Measurements from ENCODE around the gene S100A4.
"Not testable (repeated sequence)": the region's sequence is repeated elsewhere in the genome, so short reads cannot be mapped to it uniquely, and the experiment has no call there.

Gene S100A4

DNA sequence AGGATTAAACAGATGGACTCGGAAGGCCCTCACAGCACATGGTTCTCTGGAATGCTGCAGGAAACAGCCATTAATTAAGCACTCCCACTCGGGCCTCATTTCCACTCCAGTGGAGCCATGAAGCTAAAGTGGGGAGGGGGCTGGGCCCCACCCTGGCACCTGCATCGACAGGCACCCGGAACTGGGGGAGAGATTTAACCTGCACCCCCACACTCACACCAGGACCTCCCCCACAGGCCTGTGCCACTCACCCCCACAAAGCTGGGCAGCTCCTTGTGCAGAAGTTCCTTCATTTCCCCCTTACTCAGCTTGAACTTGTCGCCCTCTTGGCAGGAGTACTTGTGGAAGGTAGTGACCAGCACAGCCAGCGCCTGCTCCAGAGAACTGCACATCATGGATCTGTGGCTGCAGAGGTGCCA, 17.9 kb upstream of the S100A4 start:
- CTCF ChIA-PET = interaction anchor here (0.8 to 1.3 kb wide), 2 partner anchors 12 to 29 kb away, joined by 4 read pairs; no protein-coding TSS in a partner anchor
- DNase-seq = no peak
- Mint-ChIP-seq H3K9me3 (no peaks in the 10 kb centered on the region), H3K4me3 (no peak overlapping the region), H3K27me3 (peaks cover 2% of the 10 kb centered on the region), H3K36me3 (no peaks in the 10 kb centered on the region), H3K27ac (no peak overlapping the region), H3K4me1 (peaks cover 34% of the 10 kb centered on the region)

- not testable (repeated sequence) for H3K27me3 Mint-ChIP-seq, H3K27ac Mint-ChIP-seq, H3K9me3 Mint-ChIP-seq, H3K36me3 Mint-ChIP-seq, H3K4me3 Mint-ChIP-seq, DNase-seq
- H3K4me1 Mint-ChIP-seq = peaks cover 21% of the 10 kb centered on the region
- CTCF ChIA-PET = interaction anchor here (1.1 to 2.9 kb wide), 2 partner anchors 12 to 29 kb away, joined by 5 to 21 read pairs; no protein-coding TSS in a partner anchor
Observed at GRCh38 chr1:153562021-153562420, 16.4 kb upstream of the S100A4 start.

- Mint-ChIP-seq H3K27ac (no peak overlapping the region), H3K4me1 (peaks cover 16% of the 10 kb centered on the region)
- CTCF ChIA-PET = interaction anchor here (1.1 to 2.9 kb wide), 2 partner anchors 11 to 29 kb away, joined by 5 to 21 read pairs; no protein-coding TSS in a partner anchor
Observed at GRCh38 chr1:153561466-153561985, 15.9 kb upstream of the S100A4 start.

GRCh38 chr1:153560771-153561465, 15.3 kb upstream of the S100A4 start:
- no peak overlapping the region for H3K27ac Mint-ChIP-seq
- peaks cover 11% of the 10 kb centered on the region for H3K4me1 Mint-ChIP-seq
- CTCF ChIA-PET = interaction anchor here (0.7 to 2.9 kb wide), 4 partner anchors 10 to 928 kb away, joined by 3 to 21 read pairs (median 4); no protein-coding TSS in a partner anchor
- no peak overlapping the region for H3K4me3 Mint-ChIP-seq
- H3K27me3 Mint-ChIP-seq = no peaks in the 10 kb centered on the region
- H3K9me3 Mint-ChIP-seq = no peaks in the 10 kb centered on the region
- no peaks in the 10 kb centered on the region for H3K36me3 Mint-ChIP-seq
- no peak for DNase-seq

More at GRCh38 chr1:153561466-153561985, 15.9 kb upstream of the S100A4 start:
- Mint-ChIP-seq H3K36me3 (no peaks in the 10 kb centered on the region), H3K27me3 (no peaks in the 10 kb centered on the region), H3K4me3 (no peak overlapping the region), H3K9me3 (no peaks in the 10 kb centered on the region)
- no peak for DNase-seq

- no peak for DNase-seq
- peak overlapping the region; percentile 62 for H3K27ac Mint-ChIP-seq
Observed at GRCh38 chr1:153560241-153560640, 14.6 kb upstream of the S100A4 start.

DNA sequence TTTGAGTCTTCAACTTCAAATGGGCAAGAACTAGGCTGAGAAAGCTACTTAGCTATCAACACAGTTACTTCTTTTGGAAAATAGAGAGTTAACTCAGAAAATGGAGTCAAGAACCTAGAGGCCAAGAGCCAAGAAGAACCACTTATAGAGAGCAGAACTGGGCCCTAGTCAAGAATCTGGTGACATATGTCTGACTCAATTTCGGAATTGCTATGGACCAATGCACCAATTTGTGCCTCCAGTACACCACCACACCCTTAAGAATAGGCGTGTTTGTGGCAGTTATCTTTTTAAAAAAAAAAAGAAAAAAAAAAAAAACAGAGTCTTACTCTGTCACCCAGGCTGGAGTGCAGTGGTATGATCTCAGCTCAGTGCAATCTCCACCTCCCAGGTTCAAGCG, 12.3 kb upstream of the S100A4 start:
- Mint-ChIP-seq H3K27me3 (peaks cover 13% of the 10 kb centered on the region), H3K4me3 (no peak overlapping the region), H3K4me1 (peaks cover 13% of the 10 kb centered on the region), H3K36me3 (no peaks in the 10 kb centered on the region), H3K9me3 (no peaks in the 10 kb centered on the region), H3K27ac (no peak overlapping the region)
- CTCF ChIA-PET = interaction anchor here (0.8 to 1.5 kb wide), 2 partner anchors 25 to 26 kb away, joined by 3 read pairs; no protein-coding TSS in a partner anchor
- DNase-seq = no peak

More at GRCh38 chr1:153560241-153560640, 14.6 kb upstream of the S100A4 start:
- H3K36me3 Mint-ChIP-seq = no peaks in the 10 kb centered on the region
- no peaks in the 10 kb centered on the region for H3K9me3 Mint-ChIP-seq
- no peak overlapping the region for H3K4me3 Mint-ChIP-seq
- H3K27me3 Mint-ChIP-seq = no peaks in the 10 kb centered on the region
- CTCF ChIA-PET = interaction anchor here (0.7 to 2.9 kb wide), 3 partner anchors 10 to 929 kb away, joined by 3 to 21 read pairs (median 4); no protein-coding TSS in a partner anchor
- peaks cover 6% of the 10 kb centered on the region for H3K4me1 Mint-ChIP-seq

DNA sequence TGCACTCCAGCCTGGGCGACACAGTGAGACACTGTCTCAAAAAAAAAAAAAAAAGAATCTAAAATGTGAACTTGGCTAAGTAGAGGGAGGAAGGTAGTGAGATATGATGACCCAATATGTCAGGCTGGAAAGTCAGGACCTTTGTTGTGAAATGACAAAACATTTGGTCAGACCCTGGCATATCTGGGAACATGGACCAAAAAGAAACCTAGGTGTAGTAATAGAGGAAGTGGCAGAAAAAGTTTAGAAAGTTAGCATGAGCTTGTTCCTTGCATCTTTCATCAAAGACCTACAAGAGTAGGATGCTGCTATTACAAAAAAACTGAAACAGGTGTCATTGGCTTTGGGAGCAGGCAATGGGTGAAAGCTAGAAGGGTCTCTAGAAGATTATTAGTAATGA, 10.7 kb upstream of the S100A4 start:
- CTCF ChIA-PET = interaction anchor here (0.6 to 1.1 kb wide), 3 partner anchors 12 to 62 kb away, joined by 3 to 4 read pairs (median 3); no protein-coding TSS in a partner anchor
- no peak for DNase-seq
- Mint-ChIP-seq H3K4me1 (peaks cover 9% of the 10 kb centered on the region), H3K27me3 (peaks cover 13% of the 10 kb centered on the region), H3K36me3 (no peaks in the 10 kb centered on the region), H3K9me3 (no peaks in the 10 kb centered on the region), H3K4me3 (no peak overlapping the region), H3K27ac (no peak overlapping the region)

DNA sequence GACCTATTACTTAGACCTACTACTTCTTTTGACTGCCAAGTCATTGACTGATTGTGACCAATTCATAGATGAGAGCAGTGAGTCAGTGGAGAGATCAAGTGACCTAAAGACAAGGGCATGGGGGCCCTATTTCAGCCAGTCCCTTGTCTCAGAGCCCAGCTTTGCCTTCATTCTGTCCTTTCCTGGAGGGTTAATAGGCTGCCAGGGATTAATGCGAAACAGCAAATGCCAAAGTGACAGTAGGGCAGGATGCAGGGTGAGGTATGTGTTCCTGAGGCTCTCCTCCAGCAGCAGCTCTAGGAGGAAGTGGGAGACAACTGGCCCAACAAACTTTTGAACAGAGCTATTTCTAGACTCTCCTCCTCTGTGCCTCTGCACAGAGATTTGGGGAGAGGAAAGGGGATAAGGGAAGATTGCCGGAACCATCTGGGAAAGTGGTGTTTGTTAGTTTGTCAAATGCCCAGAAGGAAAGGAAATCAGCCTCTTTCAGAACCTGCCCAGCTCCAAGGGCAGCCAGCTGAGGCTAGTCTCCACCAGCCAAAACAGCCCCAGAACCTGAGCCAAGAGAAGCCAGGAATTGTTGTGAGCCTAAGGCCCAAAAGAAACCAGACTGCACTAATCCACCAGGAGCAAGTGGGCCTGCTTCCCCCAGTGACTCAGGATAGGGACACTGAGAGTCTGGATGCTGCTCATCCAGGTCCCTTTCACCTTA, 8.4 kb upstream of the S100A4 start:
- CTCF ChIA-PET = interaction anchor here (0.8 to 1.6 kb wide), 3 partner anchors 10 to 22 kb away, joined by 3 to 4 read pairs (median 3); no protein-coding TSS in a partner anchor
- Mint-ChIP-seq H3K9me3 (no peaks in the 10 kb centered on the region), H3K4me1 (peaks cover 21% of the 10 kb centered on the region), H3K27ac (no peak overlapping the region), H3K27me3 (peaks cover 32% of the 10 kb centered on the region), H3K36me3 (no peaks in the 10 kb centered on the region), H3K4me3 (no peak overlapping the region)
- DNase-seq = peak; percentile 5

GRCh38 chr1:153553096-153553495, 7.5 kb upstream of the S100A4 start:
- CTCF ChIA-PET = interaction anchor here (0.8 kb wide), 1 partner anchor 9 kb away, joined by 3 read pairs; no protein-coding TSS in a partner anchor
- no peak for DNase-seq
- H3K27me3 Mint-ChIP-seq = peaks cover 35% of the 10 kb centered on the region
- no peaks in the 10 kb centered on the region for H3K9me3 Mint-ChIP-seq
- H3K27ac Mint-ChIP-seq = no peak overlapping the region
- H3K4me1 Mint-ChIP-seq = peaks cover 30% of the 10 kb centered on the region
- H3K36me3 Mint-ChIP-seq = no peaks in the 10 kb centered on the region
- H3K4me3 Mint-ChIP-seq = no peak overlapping the region

- Mint-ChIP-seq H3K9me3 (no peaks in the 10 kb centered on the region), H3K27ac (no peak overlapping the region), H3K36me3 (no peaks in the 10 kb centered on the region), H3K27me3 (peaks cover 35% of the 10 kb centered on the region), H3K4me1 (peaks cover 38% of the 10 kb centered on the region), H3K4me3 (no peak overlapping the region)
- CTCF ChIA-PET = interaction anchor here (1.0 kb wide), 1 partner anchor 19 kb away, joined by 3 read pairs; no protein-coding TSS in a partner anchor
- no peak for DNase-seq
Observed at GRCh38 chr1:153552335-153552734, 6.7 kb upstream of the S100A4 start.

GRCh38 chr1:153550827-153551500, 5.4 kb upstream of the S100A4 start:
- Mint-ChIP-seq H3K27ac (no peak overlapping the region), H3K27me3 (peaks cover 35% of the 10 kb centered on the region), H3K4me1 (peaks cover 48% of the 10 kb centered on the region), H3K4me3 (no peak overlapping the region), H3K36me3 (no peaks in the 10 kb centered on the region), H3K9me3 (no peaks in the 10 kb centered on the region)
- CTCF ChIA-PET = interaction anchor here (1.1 to 2.0 kb wide), 5 partner anchors 9 to 19 kb away, joined by 3 to 7 read pairs (median 4); no protein-coding TSS in a partner anchor
- DNase-seq = peak; percentile 11

DNA sequence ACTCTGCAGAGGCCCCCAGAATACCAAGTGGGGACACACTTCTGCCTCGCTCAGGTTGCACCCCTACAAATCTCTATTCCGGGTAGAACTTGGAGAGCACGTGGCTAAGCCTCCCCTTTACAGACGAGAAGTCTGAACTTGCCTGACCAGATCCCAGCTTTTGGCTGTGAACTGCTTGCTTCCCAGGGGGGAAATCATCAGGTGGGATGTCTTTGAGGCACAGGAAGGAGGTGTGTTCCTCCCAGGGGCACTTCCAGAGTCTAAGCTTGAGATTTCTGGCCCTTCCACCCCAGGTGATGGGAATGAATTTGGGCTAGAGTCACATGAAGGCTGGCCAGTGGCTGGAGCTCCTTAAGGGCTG, 4.8 kb upstream of the S100A4 start:
- peaks cover 35% of the 10 kb centered on the region for H3K27me3 Mint-ChIP-seq
- CTCF ChIA-PET = interaction anchor here (0.9 to 2.0 kb wide), 4 partner anchors 10 to 20 kb away, joined by 3 to 7 read pairs (median 4); no protein-coding TSS in a partner anchor
- H3K36me3 Mint-ChIP-seq = peaks cover 2% of the 10 kb centered on the region
- no peak overlapping the region for H3K4me3 Mint-ChIP-seq
- H3K27ac Mint-ChIP-seq = no peak overlapping the region
- peaks cover 54% of the 10 kb centered on the region for H3K4me1 Mint-ChIP-seq
- DNase-seq = peak; percentile 13
- H3K9me3 Mint-ChIP-seq = no peaks in the 10 kb centered on the region

- no peaks in the 10 kb centered on the region for H3K9me3 Mint-ChIP-seq
- peaks cover 59% of the 10 kb centered on the region for H3K4me1 Mint-ChIP-seq
- H3K36me3 Mint-ChIP-seq = peaks cover 7% of the 10 kb centered on the region
- H3K27me3 Mint-ChIP-seq = peaks cover 35% of the 10 kb centered on the region
- CTCF ChIA-PET = interaction anchor here (0.9 to 2.0 kb wide), 4 partner anchors 10 to 20 kb away, joined by 3 to 7 read pairs (median 4); no protein-coding TSS in a partner anchor
- H3K4me3 Mint-ChIP-seq = no peak overlapping the region
- no peak overlapping the region for H3K27ac Mint-ChIP-seq
- peak; percentile 7 for DNase-seq
Observed at GRCh38 chr1:153549741-153550397, 4.3 kb upstream of the S100A4 start.

All from activated naive CD4-positive, alpha-beta T cell treated with anti-CD3 and anti-CD28 coated beads, Interleukin-2, amount 10 ng/mL, durations not matched to agents 7 days and 5 days (primary cell).